H9 (cell line): Measurements from ENCODE around the gene UQCRC1. TPM values are rescaled to one million over a fixed set of nuclear protein-coding genes. Genes with fewer than 3 reads are reported as not detected.

Source experiments
- DNase-seq: peaks from one replicate; pipeline ENCODE4 v3.0.0-alpha.2; 2017
- H2AFZ ChIP-seq: one replicate; pipeline ENCODE4 v1.6.1; 2013; ENCODE audit warnings: mild to moderate bottlenecking, low read length, control low read depth, moderate library complexity
- H2AK5ac ChIP-seq: 2 replicates; pipeline ENCODE4 v1.6.1; 2013; ENCODE audit warnings: low read length, control low read depth, mixed read lengths; ENCODE audit not compliant: insufficient read length
- H2BK120ac ChIP-seq: one replicate; pipeline ENCODE4 v1.6.1; 2013; ENCODE audit warnings: low read depth, mild to moderate bottlenecking, low read length, control low read depth, inconsistent platforms; ENCODE audit not compliant: poor library complexity, severe bottlenecking
- H2BK12ac ChIP-seq: 2 replicates; pipeline ENCODE4 v1.6.1; 2013; ENCODE audit warnings: low read length, control low read depth, mixed read lengths, low read depth; ENCODE audit not compliant: insufficient read length
- H2BK15ac ChIP-seq: 2 replicates; pipeline ENCODE4 v1.6.1; 2013; ENCODE audit warnings: low read depth, low read length, control low read depth
- H2BK20ac ChIP-seq: one replicate; pipeline ENCODE4 v1.6.1; 2013; ENCODE audit warnings: low read depth, mild to moderate bottlenecking, low read length, control low read depth, inconsistent platforms; ENCODE audit not compliant: poor library complexity, severe bottlenecking
- H2BK5ac ChIP-seq: 2 replicates; pipeline ENCODE4 v1.6.1; 2013; ENCODE audit warnings: low read length, control low read depth, mixed read lengths; ENCODE audit not compliant: insufficient read length
- H3K14ac ChIP-seq: 2 replicates; pipeline ENCODE4 v1.6.1; 2013; ENCODE audit warnings: low read length, control low read depth; ENCODE audit not compliant: insufficient read depth
- H3K18ac ChIP-seq: 2 replicates; pipeline ENCODE4 v1.6.1; 2013; ENCODE audit warnings: low read depth, mild to moderate bottlenecking, mixed read lengths, low read length, control low read depth; ENCODE audit not compliant: insufficient read length
- H3K23ac ChIP-seq: 2 replicates; pipeline ENCODE4 v1.6.1; 2013; ENCODE audit warnings: low read length, control low read depth, mixed read lengths, low read depth; ENCODE audit not compliant: insufficient read length
- H3K23me2 ChIP-seq: 2 replicates; pipeline ENCODE4 v1.6.1; 2013; ENCODE audit warnings: low read depth, mild to moderate bottlenecking, mixed read lengths, low read length, control low read depth; ENCODE audit not compliant: insufficient read length, poor library complexity, severe bottlenecking
- H3K27ac ChIP-seq: 2 replicates; pipeline ENCODE4 v1.5.1; 2013; ENCODE audit warnings: low read length, control low read depth, mixed read lengths, low read depth; ENCODE audit not compliant: insufficient read length
- H3K27me3 ChIP-seq: 2 replicates; pipeline ENCODE4 v1.6.1; 2013; ENCODE audit warnings: low read length, control low read depth, inconsistent platforms; ENCODE audit not compliant: insufficient read depth
- H3K4ac ChIP-seq: 2 replicates; pipeline ENCODE4 v1.6.1; 2013; ENCODE audit warnings: low read depth, mild to moderate bottlenecking, control low read depth, inconsistent platforms, low read length, moderate library complexity
- H3K4me1 ChIP-seq: 2 replicates; pipeline ENCODE4 v1.6.1; 2013; ENCODE audit warnings: low read length, control low read depth, inconsistent platforms; ENCODE audit not compliant: insufficient read depth
- H3K4me2 ChIP-seq: 2 replicates; pipeline ENCODE4 v1.6.1; 2013; ENCODE audit warnings: low read length, control low read depth, mixed read lengths; ENCODE audit not compliant: insufficient read length, insufficient read depth
- H3K56ac ChIP-seq: 2 replicates; pipeline ENCODE4 v1.6.1; 2013; ENCODE audit warnings: low read depth, mild to moderate bottlenecking, mixed read lengths, low read length, control low read depth; ENCODE audit not compliant: insufficient read length
- H3K79me1 ChIP-seq: 2 replicates; pipeline ENCODE4 v1.6.1; 2013; ENCODE audit warnings: low read depth, mild to moderate bottlenecking, moderate library complexity, low read length, control low read depth, inconsistent platforms; ENCODE audit not compliant: insufficient read depth, poor library complexity, severe bottlenecking
- H3K79me2 ChIP-seq: 2 replicates; pipeline ENCODE4 v1.6.1; 2013; ENCODE audit warnings: low read length, control low read depth, inconsistent platforms; ENCODE audit not compliant: insufficient read depth
- H3K9ac ChIP-seq: 2 replicates; pipeline ENCODE4 v1.6.1; 2013; ENCODE audit warnings: low read length, control low read depth, mixed read lengths; ENCODE audit not compliant: insufficient read length; ENCODE audit errors: extremely low read depth
- H3K9me3 ChIP-seq: one replicate; pipeline ENCODE4 v1.6.1; 2013; ENCODE audit warnings: low read depth, low read length, inconsistent platforms; ENCODE audit not compliant: control insufficient read depth
- H3T11ph ChIP-seq: one replicate; pipeline ENCODE4 v1.6.1; 2013; ENCODE audit warnings: mild to moderate bottlenecking, low read length, control low read depth, inconsistent platforms
- H4K20me1 ChIP-seq: one replicate; pipeline ENCODE4 v1.6.1; 2013; ENCODE audit not compliant: control insufficient read depth, insufficient read length, insufficient read depth
- H4K5ac ChIP-seq: 2 replicates; pipeline ENCODE4 v1.6.1; 2013; ENCODE audit warnings: low read depth, mild to moderate bottlenecking, mixed read lengths, low read length, control low read depth; ENCODE audit not compliant: insufficient read length
- H4K8ac ChIP-seq: replicated peaks from 2 replicates; pipeline ENCODE4 v1.6.1; 2013; ENCODE audit warnings: low read length, control low read depth, mixed read lengths, low read depth; ENCODE audit not compliant: insufficient read length
- H4K91ac ChIP-seq: 2 replicates; pipeline ENCODE4 v1.6.1; 2013; ENCODE audit warnings: low read depth, mild to moderate bottlenecking, moderate library complexity, mixed read lengths, low read length, control low read depth; ENCODE audit not compliant: insufficient read length
- H3K27ac Mint-ChIP-seq, 3 experiments: 2 replicates in 2 of 3; 3 replicates in 1 of 3; pipeline ENCODE4 v1.8.0; 2020 to 2021; ENCODE audit warnings: mixed read lengths in 3 of 3, mild to moderate bottlenecking in 1 of 3, moderate library complexity in 1 of 3
- H3K27me3 Mint-ChIP-seq: 2 replicates; pipeline ENCODE4 v1.8.0; 2021; ENCODE audit warnings: low read depth, mild to moderate bottlenecking, moderate library complexity, mixed read lengths
- H3K36me3 Mint-ChIP-seq, 3 experiments: 2 replicates in 2 of 3; 3 replicates in 1 of 3; pipeline ENCODE4 v1.8.0; 2020 to 2021; ENCODE audit warnings: low read depth in 3 of 3, mixed read lengths in 3 of 3; ENCODE audit not compliant: insufficient read depth in 1 of 3
- H3K4me1 Mint-ChIP-seq, 2 experiments: 2 replicates each; pipeline ENCODE4 v1.8.0; 2020; ENCODE audit warnings: mixed read lengths in 2 of 2
- H3K4me3 Mint-ChIP-seq, 2 experiments: 2 replicates in 1 of 2; 3 replicates in 1 of 2; pipeline ENCODE4 v1.8.0; 2020 to 2021; ENCODE audit warnings: mild to moderate bottlenecking in 2 of 2, mixed read lengths in 2 of 2, moderate library complexity in 1 of 2
- H3K9me3 Mint-ChIP-seq, 2 experiments: 2 replicates in 1 of 2; 3 replicates in 1 of 2; pipeline ENCODE4 v1.8.0; 2020; ENCODE audit warnings: mild to moderate bottlenecking in 2 of 2, mixed read lengths in 2 of 2, moderate library complexity in 1 of 2
- CTCF ChIP-seq: fragments of 200-600 bp; sonication (generic); conservative IDR thresholded peaks from 3 replicates; pipeline ENCODE4 v1.8.0; 2021; ENCODE audit warnings: antibody characterized with exemption, mild to moderate bottlenecking
- WGBS: extraction: QIAGEN DNeasy Blood & Tissue Kit; methylation state at CpG from one replicate; pipeline ENCODE4 v1.1.7; 2013; ENCODE audit warnings: missing lambda C conversion rate, low lambda C conversion rate, mixed read lengths; ENCODE audit not compliant: insufficient read length; ENCODE audit errors: extremely low coverage; 5-methylcytosine and 5-hydroxymethylcytosine counted together
- total RNA-seq: library from RNA; stranded (reverse); gene quantifications from 2 replicates; pipeline ENCODE4 v1.2.1, GENCODE V29; 2021

Gene UQCRC1
- total RNA-seq, 1 experiment from 2014 or later: 285 TPM

DNA sequence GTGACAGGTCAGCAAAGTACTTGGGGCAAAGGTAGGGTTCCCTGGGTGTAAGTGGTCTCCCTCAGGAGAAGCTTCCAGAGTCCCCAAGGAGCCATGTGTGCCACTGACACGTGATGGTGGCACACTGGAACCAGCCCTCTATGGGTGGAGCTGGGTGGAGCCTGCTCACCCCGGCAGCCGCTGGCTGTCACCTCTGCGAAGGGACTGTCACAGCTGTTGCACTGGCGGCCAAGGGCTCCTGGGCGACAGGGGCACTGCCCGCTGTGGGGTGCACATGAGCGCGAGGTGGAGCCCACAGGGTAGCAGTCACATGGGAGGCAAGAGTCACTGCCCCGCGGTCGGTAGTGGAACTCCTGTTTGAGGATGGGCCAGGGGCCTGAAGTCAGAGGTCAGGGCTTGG, 41.3 kb upstream of the UQCRC1 start:
- Histone ChIP-seq H3K4ac (no peak overlapping the region), H2BK12ac (no peak overlapping the region), H2BK20ac (no peak overlapping the region), H3K23ac (no peak overlapping the region), H3K27ac (no peak overlapping the region), H2BK15ac (no peak overlapping the region), H3K4me2 (no peak overlapping the region), H4K20me1 (peaks cover 3% of the 10 kb centered on the region), H3K27me3 (no peaks in the 10 kb centered on the region), H3T11ph (no peak overlapping the region), H3K18ac (no peak overlapping the region), H4K91ac (no peak overlapping the region), H3K4me1 (no peaks in the 10 kb centered on the region; the same call in 1 of the 2 replicates), H3K79me1 (no peaks in the 10 kb centered on the region), H4K8ac (no peak overlapping the region), H4K5ac (no peak overlapping the region), H2AK5ac (no peak overlapping the region), H3K56ac (no peak overlapping the region), H2BK5ac (no peak overlapping the region), H3K23me2 (peaks cover 3% of the 10 kb centered on the region), H2BK120ac (no peak overlapping the region), H3K14ac (no peak overlapping the region), H3K79me2 (no peaks in the 10 kb centered on the region), H3K9me3 (no peaks in the 10 kb centered on the region), H2AFZ (no peak overlapping the region), H3K9ac (no peak overlapping the region)
- no peak for DNase-seq
- H3K9me3 Mint-ChIP-seq: no peaks in the 10 kb centered on the region
- no peak overlapping the region for H3K4me3 Mint-ChIP-seq
- H3K36me3 Mint-ChIP-seq: peaks cover 31 to 54% (median 54%) of the 10 kb centered on the region in 3 experiments
- no peak for TF ChIP-seq CTCF
- no CpG with 5 or more reads among the region's 12 CpGs for WGBS
- peak overlapping the region in 1 of 3 experiments; percentile 33; a peak in 3 of 7 replicates for H3K27ac Mint-ChIP-seq
- H3K27me3 Mint-ChIP-seq: peaks cover 2% of the 10 kb centered on the region; the same call in 1 of the 2 replicates
- peaks cover 4 to 5% of the 10 kb centered on the region in 2 experiments for H3K4me1 Mint-ChIP-seq
